COLO829 (cell line): ENCODE measurements around the gene CDK6.

ENCODE experiments used
- DNase-seq: peaks from one replicate; pipeline ENCODE4 v3.0.0; 2012; ENCODE audit warnings: low spot score

The CDK6 gene

GRCh38 chr7:92680442-92680841 is 155.9 kb downstream of the CDK6 start:
- DNase-seq = no peak

GRCh38 chr7:92678291-92678920 is 158.0 kb downstream of the CDK6 start:
- no peak for DNase-seq

GRCh38 chr7:92674379-92674778 is 162.0 kb downstream of the CDK6 start:
- DNase-seq = no peak

- no peak for DNase-seq
These were observed 164.7 kb downstream of the CDK6 start for GRCh38 chr7:92671505-92672169.

- DNase-seq = no peak
These were observed 166.0 kb downstream of the CDK6 start for GRCh38 chr7:92670204-92670851.

- DNase-seq = no peak
These were observed 166.7 kb downstream of the CDK6 start for GRCh38 chr7:92669616-92670165.

GRCh38 chr7:92668564-92668963 is 167.8 kb downstream of the CDK6 start:
- DNase-seq = no peak

- DNase-seq = no peak
These were observed 168.4 kb downstream of the CDK6 start for GRCh38 chr7:92667816-92668535.

- no peak for DNase-seq
These were observed 170.4 kb downstream of the CDK6 start for GRCh38 chr7:92665926-92666325.

GRCh38 chr7:92661651-92662050 is 174.7 kb downstream of the CDK6 start:
- no peak for DNase-seq

GRCh38 chr7:92658671-92659070 is 177.7 kb downstream of the CDK6 start:
- no peak for DNase-seq

- no peak for DNase-seq
These were observed 179.0 kb downstream of the CDK6 start for GRCh38 chr7:92657391-92657790.

- no peak for DNase-seq
These were observed 180.3 kb downstream of the CDK6 start for GRCh38 chr7:92656121-92656520.

GRCh38 chr7:92655346-92655884 is 181.0 kb downstream of the CDK6 start:
- no peak for DNase-seq

GRCh38 chr7:92653136-92653535 is 183.2 kb downstream of the CDK6 start:
- DNase-seq = no peak

GRCh38 chr7:92652536-92652935 is 183.8 kb downstream of the CDK6 start:
- no peak for DNase-seq

GRCh38 chr7:92650391-92650790 is 186.0 kb downstream of the CDK6 start:
- DNase-seq = no peak

- no peak for DNase-seq
These were observed 188.3 kb downstream of the CDK6 start for GRCh38 chr7:92648067-92648466.

- DNase-seq = no peak
These were observed 188.7 kb downstream of the CDK6 start for GRCh38 chr7:92647652-92648051.

GRCh38 chr7:92647011-92647625 is 189.3 kb downstream of the CDK6 start:
- no peak for DNase-seq

GRCh38 chr7:92645114-92646061 is 191.0 kb downstream of the CDK6 start:
- DNase-seq = no peak
